ENCODE results near the gene PUS3.

PUS3 gene

DNA sequence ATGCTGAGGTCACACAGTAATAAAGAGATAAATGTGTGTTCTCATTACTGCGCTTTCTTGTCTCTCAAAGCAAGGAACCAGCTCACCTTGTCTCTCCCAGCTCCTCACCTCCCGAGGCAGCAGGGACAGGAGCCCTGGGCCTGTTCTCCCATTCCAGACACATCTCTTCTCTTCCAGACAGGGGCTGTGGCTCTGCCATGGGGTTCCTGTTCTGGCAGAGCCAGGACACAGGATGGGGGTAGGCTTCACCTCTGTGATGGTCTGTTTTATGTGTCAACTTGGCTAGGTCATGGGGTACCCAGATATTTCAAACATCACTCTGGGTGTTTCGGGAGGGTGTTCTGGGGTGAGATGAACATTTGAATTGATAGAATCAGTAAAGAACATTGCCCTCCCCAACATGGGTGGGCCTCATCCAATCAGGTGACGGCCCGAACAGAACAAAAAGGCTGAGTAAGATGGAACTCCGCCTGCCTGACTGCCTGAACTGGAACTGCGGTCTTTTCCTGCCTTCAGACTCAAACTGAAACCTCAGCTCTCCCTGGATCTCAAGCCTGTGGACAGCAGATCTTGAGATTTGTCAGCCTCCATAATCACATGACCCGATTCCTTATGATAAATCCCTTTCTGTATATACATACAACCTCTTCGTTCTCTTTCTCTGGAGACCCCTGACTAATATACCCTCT, 40.8 kb upstream of the PUS3 start:
- no peak for DNase-seq (ENCODE audit: extremely low read depth, low read depth)
- TF ChIP-seq, protein P1, sequence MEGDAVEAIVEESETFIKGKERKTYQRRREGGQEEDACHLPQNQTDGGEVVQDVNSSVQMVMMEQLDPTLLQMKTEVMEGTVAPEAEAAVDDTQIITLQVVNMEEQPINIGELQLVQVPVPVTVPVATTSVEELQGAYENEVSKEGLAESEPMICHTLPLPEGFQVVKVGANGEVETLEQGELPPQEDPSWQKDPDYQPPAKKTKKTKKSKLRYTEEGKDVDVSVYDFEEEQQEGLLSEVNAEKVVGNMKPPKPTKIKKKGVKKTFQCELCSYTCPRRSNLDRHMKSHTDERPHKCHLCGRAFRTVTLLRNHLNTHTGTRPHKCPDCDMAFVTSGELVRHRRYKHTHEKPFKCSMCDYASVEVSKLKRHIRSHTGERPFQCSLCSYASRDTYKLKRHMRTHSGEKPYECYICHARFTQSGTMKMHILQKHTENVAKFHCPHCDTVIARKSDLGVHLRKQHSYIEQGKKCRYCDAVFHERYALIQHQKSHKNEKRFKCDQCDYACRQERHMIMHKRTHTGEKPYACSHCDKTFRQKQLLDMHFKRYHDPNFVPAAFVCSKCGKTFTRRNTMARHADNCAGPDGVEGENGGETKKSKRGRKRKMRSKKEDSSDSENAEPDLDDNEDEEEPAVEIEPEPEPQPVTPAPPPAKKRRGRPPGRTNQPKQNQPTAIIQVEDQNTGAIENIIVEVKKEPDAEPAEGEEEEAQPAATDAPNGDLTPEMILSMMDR (IDR thresholded peaks at IDR 0.05; ENCODE audit: low read depth, low read length): no peak

DNA sequence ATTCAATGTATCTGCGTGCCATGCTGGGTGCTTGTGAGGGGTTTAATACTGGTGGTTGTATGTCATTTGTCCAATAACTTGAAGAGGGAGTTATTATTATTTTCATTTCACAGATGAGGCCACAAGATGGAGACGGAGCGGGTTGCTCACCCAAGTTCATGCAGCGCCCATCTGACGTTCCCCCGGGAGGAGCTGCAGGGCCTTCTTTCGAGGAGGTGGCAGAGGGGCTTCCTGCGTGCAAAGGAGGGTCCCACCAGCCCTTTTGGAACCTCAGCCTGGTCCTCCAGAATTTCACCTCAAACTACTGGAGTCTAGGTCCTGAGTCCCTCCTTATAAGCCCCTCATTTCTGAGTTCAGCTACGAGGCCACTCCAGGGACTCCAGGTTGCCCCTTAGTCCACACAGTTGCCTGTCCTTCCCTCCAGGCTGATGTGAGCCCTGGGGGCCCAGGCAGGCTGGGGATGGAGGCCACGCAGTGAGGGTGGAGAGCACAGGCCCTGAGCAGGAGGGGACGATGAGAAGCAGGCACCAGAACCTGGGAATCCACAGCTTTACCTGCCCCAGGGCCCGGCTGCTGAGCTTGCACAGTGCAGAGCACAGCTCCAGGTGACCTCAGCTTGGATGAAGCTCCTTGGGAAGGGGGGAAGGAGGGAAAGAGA, 39.9 kb upstream of the PUS3 start:
- TF ChIP-seq, protein P1 (IDR thresholded peaks at IDR 0.05; ENCODE audit: low read depth, low read length): no peak
- no peak for DNase-seq (ENCODE audit: extremely low read depth, low read depth)

DNA sequence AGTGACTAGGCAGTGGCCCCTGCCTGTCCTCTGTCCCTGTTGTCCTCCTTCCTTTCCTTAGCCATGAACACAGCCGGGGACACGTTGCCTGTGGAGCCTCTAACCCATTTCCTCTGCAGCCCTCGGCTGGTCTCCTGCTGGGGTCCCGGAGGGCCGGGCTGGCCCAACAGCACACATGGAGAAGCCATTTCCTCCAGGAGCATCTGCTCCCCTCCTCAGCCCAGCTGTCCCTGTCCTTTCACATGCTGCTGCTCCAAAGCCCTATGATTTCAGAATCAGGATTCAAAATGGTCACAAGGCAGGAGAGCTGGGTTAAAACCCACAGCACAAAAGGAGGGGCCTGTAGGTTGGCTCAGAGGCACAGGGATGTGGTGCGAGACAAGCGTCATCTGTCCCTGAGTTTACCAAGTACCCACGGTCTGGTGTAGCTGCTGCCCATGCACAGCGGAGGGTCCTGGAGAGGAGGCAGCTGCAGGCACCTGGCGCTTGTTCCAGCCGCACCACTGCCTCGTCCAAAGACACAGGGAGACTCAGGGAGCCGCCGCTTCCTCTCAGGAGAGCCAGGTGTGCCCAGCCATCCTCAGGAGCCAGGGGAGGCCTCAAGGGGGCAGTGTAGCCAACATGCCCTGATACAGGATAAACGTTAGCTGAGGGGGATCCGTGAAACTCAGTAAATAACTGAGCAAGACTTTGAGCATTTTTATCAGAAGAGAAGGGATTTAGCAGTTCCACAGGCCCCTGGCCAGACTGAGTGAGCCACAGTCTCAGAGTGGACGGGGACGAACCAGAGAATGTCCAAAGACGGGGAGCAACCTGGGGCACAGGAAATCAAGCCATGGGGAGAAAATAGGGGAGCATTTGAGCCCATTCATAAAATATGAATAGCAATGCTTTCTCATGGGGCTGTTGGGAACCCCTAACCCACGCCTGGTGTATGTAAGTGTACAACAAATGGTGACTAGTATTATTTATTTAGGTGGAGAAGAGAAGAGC, 38.9 kb upstream of the PUS3 start:
- no peak for DNase-seq (ENCODE audit: extremely low read depth, low read depth)
- TF ChIP-seq, protein P1 (IDR thresholded peaks at IDR 0.05; ENCODE audit: low read depth, low read length): peak; percentile 64

DNA sequence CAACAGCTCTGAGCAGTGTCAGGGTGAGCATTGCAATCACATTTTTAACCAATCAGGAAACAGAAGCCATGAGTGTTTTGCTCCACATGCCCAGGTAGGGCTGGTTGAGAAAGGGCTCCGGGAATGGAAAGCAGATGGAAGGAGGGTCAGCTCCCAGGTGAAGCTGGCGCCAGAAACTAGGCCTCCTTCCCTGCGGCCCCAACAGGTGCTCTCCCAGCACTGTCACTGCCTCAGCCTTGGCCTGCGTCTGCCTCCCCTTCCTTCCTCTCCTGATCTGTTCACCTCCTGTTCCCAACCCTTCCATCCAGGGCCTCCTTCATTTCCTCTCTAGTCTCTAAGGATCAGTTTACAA, 38.2 kb upstream of the PUS3 start:
- no peak for DNase-seq (ENCODE audit: extremely low read depth, low read depth)

DNA sequence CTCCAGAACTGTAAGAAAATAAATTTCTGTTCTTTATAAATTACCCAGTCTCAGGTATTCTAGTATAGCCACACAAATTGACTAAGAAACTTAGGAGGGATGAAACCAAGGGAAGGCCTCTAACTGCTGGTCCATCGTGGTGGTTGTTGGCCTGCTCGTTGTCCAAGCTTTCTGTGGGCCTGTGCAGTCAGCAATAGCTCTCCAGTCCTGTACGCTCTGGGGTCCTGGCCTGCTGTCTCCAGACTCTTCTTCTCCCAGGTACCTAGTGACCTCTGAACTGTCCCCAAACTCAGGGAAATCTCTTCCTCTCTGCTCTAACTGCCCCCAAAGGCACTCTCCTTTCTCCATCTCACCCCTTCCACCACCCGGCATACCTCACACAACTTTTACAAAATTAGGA, 37.1 kb upstream of the PUS3 start:
- DNase-seq (ENCODE audit: extremely low read depth, low read depth): no peak
- TF ChIP-seq, protein P1 (IDR thresholded peaks at IDR 0.05; ENCODE audit: low read depth, low read length): no peak

More for the DNA sequence above, 38.2 kb upstream of the PUS3 start:
- TF ChIP-seq, protein P1 (IDR thresholded peaks at IDR 0.05; ENCODE audit: low read depth, low read length): no peak

DNA sequence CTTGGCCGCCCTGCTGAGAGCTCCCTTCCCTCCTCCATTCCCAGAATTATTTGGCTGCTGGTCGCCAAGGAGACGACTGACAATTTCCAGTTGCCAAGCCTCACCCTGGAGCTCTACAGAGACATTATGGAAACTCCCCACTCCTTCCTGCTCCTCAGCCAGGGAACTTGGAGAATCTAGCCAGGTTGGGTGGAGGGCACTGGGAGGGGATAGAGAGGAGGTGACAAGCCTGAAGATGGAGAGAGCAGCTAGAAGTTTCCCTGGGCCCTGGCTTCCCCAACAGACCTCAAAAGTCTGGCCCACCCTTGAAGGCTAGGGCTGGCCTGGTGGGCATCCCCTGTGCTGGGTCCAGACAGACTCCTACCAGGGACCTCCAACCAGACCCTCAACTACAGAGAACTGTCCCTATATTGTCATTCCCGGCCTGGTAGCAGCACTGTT, 36.1 kb upstream of the PUS3 start:
- DNase-seq (ENCODE audit: extremely low read depth, low read depth): no peak
- TF ChIP-seq, protein P1 (IDR thresholded peaks at IDR 0.05; ENCODE audit: low read depth, low read length): no peak
